WTC11 (cell line): ENCODE results near the gene ABR.

Experiments used
- ELF4 ChIP-seq: sonication (generic); formaldehyde crosslinking; IDR thresholded peaks from 2 replicates; pipeline ENCODE4 v1.8.1; 2022; ENCODE audit warnings: low read depth, mild to moderate bottlenecking, moderate library complexity, missing genetic modification reagents
- JUN ChIP-seq: sonication (generic); formaldehyde crosslinking; IDR thresholded peaks from 2 replicates; pipeline ENCODE4 v1.8.0; 2023; ENCODE audit warnings: mild to moderate bottlenecking, missing genetic modification reagents
- SMAD3 ChIP-seq: sonication (generic); formaldehyde crosslinking; IDR thresholded peaks from 2 replicates; pipeline ENCODE4 v1.8.0; 2022; ENCODE audit warnings: missing genetic modification reagents, mild to moderate bottlenecking, borderline replicate concordance
- TF ChIP-seq, protein P1 (sequence below): fragments of 200-600 bp; IDR thresholded peaks from 2 replicates; pipeline ENCODE4 v1.8.0; 2022; ENCODE audit warnings: antibody characterized with exemption
- TF ChIP-seq, protein P2 (sequence below): sonication (generic); formaldehyde crosslinking; IDR thresholded peaks from 2 replicates; pipeline ENCODE4 v1.8.1; 2023; ENCODE audit warnings: mild to moderate bottlenecking, missing genetic modification reagents
- TF ChIP-seq, protein P3 (sequence below): sonication (generic); formaldehyde crosslinking; IDR thresholded peaks from 2 replicates; pipeline ENCODE4 v1.8.0; 2022; ENCODE audit warnings: mild to moderate bottlenecking, missing genetic modification reagents
- TF ChIP-seq, protein P4 (sequence below): sonication (generic); formaldehyde crosslinking; conservative IDR thresholded peaks from 2 replicates; pipeline ENCODE4 v1.8.1; 2022; ENCODE audit warnings: mild to moderate bottlenecking, missing genetic modification reagents
- TF ChIP-seq, protein P5 (sequence below): sonication (generic); formaldehyde crosslinking; IDR thresholded peaks from 2 replicates; pipeline ENCODE4 v1.8.0; 2022; ENCODE audit warnings: mild to moderate bottlenecking, missing genetic modification reagents

DNA sequence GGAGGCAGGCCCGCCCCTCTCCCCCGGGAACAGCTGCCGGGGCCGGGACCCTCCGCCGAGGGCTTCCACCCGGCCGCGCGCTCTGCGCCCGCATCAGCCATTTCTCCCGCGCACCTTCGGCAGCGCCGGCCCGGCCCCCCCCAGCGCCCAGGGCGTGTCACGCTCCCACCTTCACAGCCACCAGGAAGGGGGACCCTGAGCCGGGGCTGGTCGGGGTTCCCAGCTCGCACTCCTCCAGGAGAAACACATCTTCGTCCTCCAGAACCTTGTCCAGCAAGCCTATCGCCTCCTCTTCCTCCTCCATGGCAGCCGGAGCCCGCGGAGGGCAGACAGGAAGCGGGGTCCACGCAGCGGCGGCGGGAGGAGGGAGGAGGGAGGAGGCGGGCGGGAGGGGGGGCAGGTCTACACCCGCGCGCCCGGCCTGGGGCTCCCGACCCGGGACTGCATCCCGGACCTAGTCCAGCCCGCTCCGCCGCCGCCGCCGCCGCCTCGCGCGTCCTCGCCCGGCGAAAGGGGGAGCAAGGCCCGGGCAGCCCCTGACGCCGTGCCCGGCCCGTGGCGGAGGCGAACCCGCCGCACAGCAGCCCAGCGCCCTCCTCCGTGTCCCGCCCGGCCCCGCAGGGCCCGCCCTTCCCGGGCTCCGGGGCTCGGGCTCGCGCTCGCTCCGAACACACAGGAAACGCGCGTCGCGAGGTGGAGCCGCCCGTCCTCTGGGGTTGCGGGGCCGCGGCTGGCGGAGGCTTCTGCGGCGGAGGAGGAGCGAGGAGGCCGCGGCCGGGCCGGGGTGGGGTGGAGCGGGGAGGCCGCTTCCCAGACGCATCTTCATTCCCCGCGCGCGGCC, 70.8 kb downstream of the ABR start:
- TF ChIP-seq, protein P1, sequence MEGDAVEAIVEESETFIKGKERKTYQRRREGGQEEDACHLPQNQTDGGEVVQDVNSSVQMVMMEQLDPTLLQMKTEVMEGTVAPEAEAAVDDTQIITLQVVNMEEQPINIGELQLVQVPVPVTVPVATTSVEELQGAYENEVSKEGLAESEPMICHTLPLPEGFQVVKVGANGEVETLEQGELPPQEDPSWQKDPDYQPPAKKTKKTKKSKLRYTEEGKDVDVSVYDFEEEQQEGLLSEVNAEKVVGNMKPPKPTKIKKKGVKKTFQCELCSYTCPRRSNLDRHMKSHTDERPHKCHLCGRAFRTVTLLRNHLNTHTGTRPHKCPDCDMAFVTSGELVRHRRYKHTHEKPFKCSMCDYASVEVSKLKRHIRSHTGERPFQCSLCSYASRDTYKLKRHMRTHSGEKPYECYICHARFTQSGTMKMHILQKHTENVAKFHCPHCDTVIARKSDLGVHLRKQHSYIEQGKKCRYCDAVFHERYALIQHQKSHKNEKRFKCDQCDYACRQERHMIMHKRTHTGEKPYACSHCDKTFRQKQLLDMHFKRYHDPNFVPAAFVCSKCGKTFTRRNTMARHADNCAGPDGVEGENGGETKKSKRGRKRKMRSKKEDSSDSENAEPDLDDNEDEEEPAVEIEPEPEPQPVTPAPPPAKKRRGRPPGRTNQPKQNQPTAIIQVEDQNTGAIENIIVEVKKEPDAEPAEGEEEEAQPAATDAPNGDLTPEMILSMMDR, result no peak
- TF ChIP-seq SMAD3 (CRISPR knock-in tag) (no peak), ELF4 (CRISPR knock-in tag) (no peak), JUN (no peak)
- TF ChIP-seq, protein P2, sequence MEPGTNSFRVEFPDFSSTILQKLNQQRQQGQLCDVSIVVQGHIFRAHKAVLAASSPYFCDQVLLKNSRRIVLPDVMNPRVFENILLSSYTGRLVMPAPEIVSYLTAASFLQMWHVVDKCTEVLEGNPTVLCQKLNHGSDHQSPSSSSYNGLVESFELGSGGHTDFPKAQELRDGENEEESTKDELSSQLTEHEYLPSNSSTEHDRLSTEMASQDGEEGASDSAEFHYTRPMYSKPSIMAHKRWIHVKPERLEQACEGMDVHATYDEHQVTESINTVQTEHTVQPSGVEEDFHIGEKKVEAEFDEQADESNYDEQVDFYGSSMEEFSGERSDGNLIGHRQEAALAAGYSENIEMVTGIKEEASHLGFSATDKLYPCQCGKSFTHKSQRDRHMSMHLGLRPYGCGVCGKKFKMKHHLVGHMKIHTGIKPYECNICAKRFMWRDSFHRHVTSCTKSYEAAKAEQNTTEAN (CRISPR knock-in tag), result no peak
- TF ChIP-seq, protein P3, sequence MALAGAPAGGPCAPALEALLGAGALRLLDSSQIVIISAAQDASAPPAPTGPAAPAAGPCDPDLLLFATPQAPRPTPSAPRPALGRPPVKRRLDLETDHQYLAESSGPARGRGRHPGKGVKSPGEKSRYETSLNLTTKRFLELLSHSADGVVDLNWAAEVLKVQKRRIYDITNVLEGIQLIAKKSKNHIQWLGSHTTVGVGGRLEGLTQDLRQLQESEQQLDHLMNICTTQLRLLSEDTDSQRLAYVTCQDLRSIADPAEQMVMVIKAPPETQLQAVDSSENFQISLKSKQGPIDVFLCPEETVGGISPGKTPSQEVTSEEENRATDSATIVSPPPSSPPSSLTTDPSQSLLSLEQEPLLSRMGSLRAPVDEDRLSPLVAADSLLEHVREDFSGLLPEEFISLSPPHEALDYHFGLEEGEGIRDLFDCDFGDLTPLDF (CRISPR knock-in tag), result no peak
- TF ChIP-seq, protein P4, sequence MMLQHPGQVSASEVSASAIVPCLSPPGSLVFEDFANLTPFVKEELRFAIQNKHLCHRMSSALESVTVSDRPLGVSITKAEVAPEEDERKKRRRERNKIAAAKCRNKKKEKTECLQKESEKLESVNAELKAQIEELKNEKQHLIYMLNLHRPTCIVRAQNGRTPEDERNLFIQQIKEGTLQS (CRISPR knock-in tag), result no peak
- TF ChIP-seq, protein P5, sequence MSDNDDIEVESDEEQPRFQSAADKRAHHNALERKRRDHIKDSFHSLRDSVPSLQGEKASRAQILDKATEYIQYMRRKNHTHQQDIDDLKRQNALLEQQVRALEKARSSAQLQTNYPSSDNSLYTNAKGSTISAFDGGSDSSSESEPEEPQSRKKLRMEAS, result no peak
